DND-41 (cell line): ENCODE results near the gene FARP1.
"Not testable (repeated sequence)": the region's sequence is repeated elsewhere in the genome, so short reads cannot be mapped to it uniquely, and the experiment has no call there.

Experiments used
- EZH2 ChIP-seq: IDR thresholded peaks from 3 replicates; pipeline ENCODE4 v1.6.1; 2012; ENCODE audit warnings: borderline replicate concordance, low read depth, mild to moderate bottlenecking, moderate library complexity, low read length, inconsistent platforms; ENCODE audit not compliant: severe bottlenecking
- TF ChIP-seq, protein P1 (sequence below): IDR thresholded peaks from 2 replicates; pipeline ENCODE4 v1.5.1; 2012; ENCODE audit warnings: borderline replicate concordance, low read length, moderate library complexity, mild to moderate bottlenecking; ENCODE audit not compliant: poor library complexity, severe bottlenecking; ENCODE audit errors: extremely low read depth

DNA sequence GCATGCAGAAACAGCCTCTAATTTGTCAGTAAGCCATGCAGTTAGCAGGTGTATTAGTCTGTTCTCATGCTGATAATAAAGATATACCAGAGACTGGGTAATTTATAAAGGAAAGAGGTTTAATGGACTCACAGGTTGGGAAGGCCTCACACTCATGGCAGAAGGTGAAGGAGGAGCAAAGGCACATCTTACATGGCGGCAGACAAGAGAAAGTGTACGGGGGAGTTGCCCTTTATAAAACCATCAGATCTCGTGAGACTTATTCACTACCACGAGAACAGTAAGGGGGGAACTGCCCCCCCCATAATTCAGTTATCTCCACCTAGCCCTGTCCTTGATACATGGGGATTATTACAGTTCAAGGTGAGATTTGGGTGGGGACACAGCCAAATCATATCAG, 87.9 kb downstream of the FARP1 start:
- TF ChIP-seq, protein P1, sequence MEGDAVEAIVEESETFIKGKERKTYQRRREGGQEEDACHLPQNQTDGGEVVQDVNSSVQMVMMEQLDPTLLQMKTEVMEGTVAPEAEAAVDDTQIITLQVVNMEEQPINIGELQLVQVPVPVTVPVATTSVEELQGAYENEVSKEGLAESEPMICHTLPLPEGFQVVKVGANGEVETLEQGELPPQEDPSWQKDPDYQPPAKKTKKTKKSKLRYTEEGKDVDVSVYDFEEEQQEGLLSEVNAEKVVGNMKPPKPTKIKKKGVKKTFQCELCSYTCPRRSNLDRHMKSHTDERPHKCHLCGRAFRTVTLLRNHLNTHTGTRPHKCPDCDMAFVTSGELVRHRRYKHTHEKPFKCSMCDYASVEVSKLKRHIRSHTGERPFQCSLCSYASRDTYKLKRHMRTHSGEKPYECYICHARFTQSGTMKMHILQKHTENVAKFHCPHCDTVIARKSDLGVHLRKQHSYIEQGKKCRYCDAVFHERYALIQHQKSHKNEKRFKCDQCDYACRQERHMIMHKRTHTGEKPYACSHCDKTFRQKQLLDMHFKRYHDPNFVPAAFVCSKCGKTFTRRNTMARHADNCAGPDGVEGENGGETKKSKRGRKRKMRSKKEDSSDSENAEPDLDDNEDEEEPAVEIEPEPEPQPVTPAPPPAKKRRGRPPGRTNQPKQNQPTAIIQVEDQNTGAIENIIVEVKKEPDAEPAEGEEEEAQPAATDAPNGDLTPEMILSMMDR, result not testable (repeated sequence)
- TF ChIP-seq EZH2, result not testable (repeated sequence)
